Activated CD4-positive, alpha-beta memory T cell treated with anti-CD3 and anti-CD28 coated beads, Interleukin-2, amount 10 ng/mL, durations not matched to agents 7 days and 5 days (primary cell): ENCODE measurements around the gene ZNF532. TPM values are rescaled to one million over a fixed set of nuclear protein-coding genes. Genes with fewer than 3 reads are reported as not detected.

Experiments
- CTCF ChIA-PET: fragments of 350-600 bp; sonication (Branson Sonifier 250); formaldehyde crosslinking; loops from one replicate; lab custom pipeline; 2021; ENCODE audit warnings: antibody characterized with exemption, inconsistent platforms; lab: Charles Lee
- POLR2A ChIA-PET: fragments of 350-600 bp; sonication (Branson Sonifier 250); formaldehyde crosslinking; loops from one replicate; lab custom pipeline; 2021; ENCODE audit warnings: antibody characterized with exemption; lab: Charles Lee
- DNase-seq: peaks from one replicate; pipeline ENCODE4 v3.0.0-alpha.2; 2020
- H3K27ac Mint-ChIP-seq: one replicate; pipeline ENCODE4 v1.8.0; 2021; ENCODE audit warnings: mild to moderate bottlenecking, mixed read lengths
- H3K27me3 Mint-ChIP-seq: one replicate; pipeline ENCODE4 v1.8.0; 2021; ENCODE audit warnings: mixed read lengths
- H3K36me3 Mint-ChIP-seq: one replicate; pipeline ENCODE4 v1.8.0; 2021; ENCODE audit warnings: low read depth, mixed read lengths
- H3K4me1 Mint-ChIP-seq: one replicate; pipeline ENCODE4 v1.8.0; 2021; ENCODE audit warnings: mixed read lengths
- H3K4me3 Mint-ChIP-seq: one replicate; pipeline ENCODE4 v1.8.0; 2021; ENCODE audit warnings: mild to moderate bottlenecking, mixed read lengths
- H3K9me3 Mint-ChIP-seq: one replicate; pipeline ENCODE4 v1.8.0; 2021; ENCODE audit warnings: mixed read lengths
- total RNA-seq, 2 experiments: library from RNA; stranded (reverse); gene quantifications; one replicate each; pipeline ENCODE4 v1.2.3, GENCODE V29; 2021

ZNF532 gene
- total RNA-seq, 2 experiments from 2014 or later: 3.4 to 4.2 TPM

- no peaks in the 10 kb centered on the region for H3K36me3 Mint-ChIP-seq
- H3K4me3 Mint-ChIP-seq: no peak overlapping the region
- H3K27ac Mint-ChIP-seq: no peak overlapping the region
- ChIA-PET POLR2A (no interaction called here), CTCF (interaction anchor here (0.5 kb wide), 1 partner anchor 897 kb away, joined by 3 read pairs; no protein-coding TSS in a partner anchor)
- peaks cover 3% of the 10 kb centered on the region for H3K27me3 Mint-ChIP-seq
- no peak for DNase-seq
- peaks cover 1% of the 10 kb centered on the region for H3K4me1 Mint-ChIP-seq
- no peaks in the 10 kb centered on the region for H3K9me3 Mint-ChIP-seq
Measured at GRCh38 chr18:58977801-58978200, 113.1 kb downstream of the ZNF532 start.

DNA sequence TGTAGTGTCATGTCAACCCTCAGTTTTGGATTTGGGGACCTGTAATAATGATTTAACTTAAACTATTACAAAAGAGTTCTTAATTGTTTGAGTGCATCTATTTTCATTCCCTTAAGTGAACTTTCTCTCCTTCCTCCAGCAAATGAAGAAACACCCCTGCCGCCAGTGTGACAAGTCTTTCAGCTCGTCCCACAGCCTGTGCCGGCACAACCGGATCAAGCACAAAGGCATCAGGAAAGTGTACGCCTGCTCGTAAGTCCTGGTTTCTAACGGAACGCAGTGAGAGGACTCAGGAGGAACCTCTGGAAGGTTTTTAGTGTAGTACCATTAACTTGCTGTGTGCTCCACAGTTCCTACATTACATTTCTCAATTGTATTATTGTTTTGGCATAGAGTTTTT lies 114.2 kb downstream of the ZNF532 start:
- Mint-ChIP-seq H3K4me1 (peaks cover 1% of the 10 kb centered on the region), H3K27ac (no peak overlapping the region), H3K4me3 (no peak overlapping the region), H3K9me3 (no peaks in the 10 kb centered on the region), H3K27me3 (peaks cover 3% of the 10 kb centered on the region), H3K36me3 (no peaks in the 10 kb centered on the region)
- ChIA-PET POLR2A (no interaction called here), CTCF (no interaction called here)
- no peak for DNase-seq

- no peaks in the 10 kb centered on the region for H3K9me3 Mint-ChIP-seq
- no peaks in the 10 kb centered on the region for H3K36me3 Mint-ChIP-seq
- no peak for DNase-seq
- ChIA-PET POLR2A (no interaction called here), CTCF (no interaction called here)
- peaks cover 1% of the 10 kb centered on the region for H3K4me1 Mint-ChIP-seq
- no peak overlapping the region for H3K4me3 Mint-ChIP-seq
- H3K27me3 Mint-ChIP-seq: peaks cover 3% of the 10 kb centered on the region
- H3K27ac Mint-ChIP-seq: no peak overlapping the region
Measured at GRCh38 chr18:58979615-58980014, 114.9 kb downstream of the ZNF532 start.

DNA sequence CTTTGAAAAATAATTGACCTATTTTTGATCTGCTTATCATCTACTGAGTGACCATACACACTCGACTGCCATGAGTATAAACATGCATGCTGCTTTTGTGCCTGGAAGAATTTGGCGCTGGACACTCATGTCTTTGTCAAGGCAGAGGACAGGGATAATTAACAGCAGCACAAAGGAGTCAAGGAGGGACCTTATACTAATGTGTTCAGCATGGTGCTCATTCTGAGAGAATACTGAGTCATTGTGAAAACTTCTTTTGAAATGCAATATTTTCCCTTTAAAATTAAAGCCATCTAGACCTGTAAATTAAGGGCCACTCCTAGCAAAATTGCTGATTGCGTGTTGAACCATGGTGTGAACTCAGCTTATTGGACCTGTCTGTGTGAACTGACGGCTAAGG lies 116.3 kb downstream of the ZNF532 start:
- Mint-ChIP-seq H3K4me1 (peaks cover 1% of the 10 kb centered on the region), H3K36me3 (no peaks in the 10 kb centered on the region), H3K27ac (no peak overlapping the region), H3K27me3 (no peaks in the 10 kb centered on the region), H3K9me3 (no peaks in the 10 kb centered on the region), H3K4me3 (no peak overlapping the region)
- POLR2A ChIA-PET: no interaction called here
- CTCF ChIA-PET: no interaction called here
- DNase-seq: no peak

GRCh38 chr18:58983260-58984155 lies 118.8 kb downstream of the ZNF532 start:
- ChIA-PET CTCF (no interaction called here), POLR2A (no interaction called here)
- no peaks in the 10 kb centered on the region for H3K9me3 Mint-ChIP-seq
- no peak overlapping the region for H3K4me3 Mint-ChIP-seq
- DNase-seq: no peak
- H3K27me3 Mint-ChIP-seq: no peaks in the 10 kb centered on the region
- H3K4me1 Mint-ChIP-seq: peaks cover 1% of the 10 kb centered on the region
- H3K36me3 Mint-ChIP-seq: no peaks in the 10 kb centered on the region
- no peak overlapping the region for H3K27ac Mint-ChIP-seq

DNA sequence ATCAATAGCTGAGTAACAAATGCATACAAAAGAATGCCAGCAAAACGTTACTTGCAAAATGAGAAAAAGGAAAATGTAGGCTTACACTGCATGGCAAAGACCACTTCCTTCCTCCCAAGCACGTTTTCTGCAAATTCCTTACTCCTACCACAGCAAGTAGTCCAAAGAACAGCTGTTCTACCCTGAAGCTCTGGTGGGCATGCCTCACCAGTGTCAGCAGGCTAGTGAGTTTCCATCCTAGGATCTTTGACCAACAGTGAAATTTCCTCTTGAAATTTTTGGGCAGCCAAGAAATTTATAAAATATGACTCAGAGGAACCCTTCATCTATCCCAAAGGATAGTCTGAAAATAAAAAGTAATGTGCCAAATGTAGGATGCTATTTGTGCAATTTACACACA lies 123.9 kb downstream of the ZNF532 start:
- Mint-ChIP-seq H3K36me3 (no peaks in the 10 kb centered on the region), H3K4me3 (no peak overlapping the region), H3K4me1 (peaks cover 13% of the 10 kb centered on the region), H3K9me3 (peaks cover 9% of the 10 kb centered on the region), H3K27ac (no peak overlapping the region), H3K27me3 (peaks cover 2% of the 10 kb centered on the region)
- ChIA-PET POLR2A (no interaction called here), CTCF (no interaction called here)
- no peak for DNase-seq

- ChIA-PET CTCF (no interaction called here), POLR2A (no interaction called here)
- no peak overlapping the region for H3K27ac Mint-ChIP-seq
- DNase-seq: no peak
- no peak overlapping the region for H3K4me3 Mint-ChIP-seq
- no peaks in the 10 kb centered on the region for H3K36me3 Mint-ChIP-seq
- H3K4me1 Mint-ChIP-seq: peaks cover 13% of the 10 kb centered on the region
- H3K27me3 Mint-ChIP-seq: peaks cover 2% of the 10 kb centered on the region
- peaks cover 9% of the 10 kb centered on the region for H3K9me3 Mint-ChIP-seq
Measured at GRCh38 chr18:58989184-58989759, 124.6 kb downstream of the ZNF532 start.

DNA sequence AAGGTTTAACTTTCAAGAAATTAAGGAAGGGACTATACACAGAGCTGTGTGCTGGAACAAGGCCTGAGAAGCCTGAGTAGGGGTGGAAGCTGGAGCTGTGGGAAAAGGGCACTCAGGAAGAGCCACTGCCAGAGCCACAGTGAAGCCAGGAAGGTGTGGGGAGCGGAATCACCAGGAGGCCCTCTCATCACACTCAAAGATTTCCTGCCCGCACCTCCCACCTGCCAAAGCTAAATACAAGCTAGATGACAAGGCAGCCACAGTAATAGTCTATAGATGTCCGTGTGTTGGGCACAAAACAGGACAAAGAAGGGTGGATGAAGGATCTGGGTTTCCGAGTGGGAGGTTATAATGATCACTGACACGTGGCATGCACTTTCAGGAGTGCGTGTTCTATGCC lies 126.0 kb downstream of the ZNF532 start:
- no peak overlapping the region for H3K27ac Mint-ChIP-seq
- no peaks in the 10 kb centered on the region for H3K36me3 Mint-ChIP-seq
- no peak for DNase-seq
- CTCF ChIA-PET: no interaction called here
- no peak overlapping the region for H3K4me3 Mint-ChIP-seq
- H3K27me3 Mint-ChIP-seq: peaks cover 2% of the 10 kb centered on the region
- H3K9me3 Mint-ChIP-seq: peaks cover 9% of the 10 kb centered on the region
- POLR2A ChIA-PET: no interaction called here
- H3K4me1 Mint-ChIP-seq: peaks cover 13% of the 10 kb centered on the region

GRCh38 chr18:58991167-58991798 lies 126.6 kb downstream of the ZNF532 start:
- H3K9me3 Mint-ChIP-seq: peaks cover 9% of the 10 kb centered on the region

DNA sequence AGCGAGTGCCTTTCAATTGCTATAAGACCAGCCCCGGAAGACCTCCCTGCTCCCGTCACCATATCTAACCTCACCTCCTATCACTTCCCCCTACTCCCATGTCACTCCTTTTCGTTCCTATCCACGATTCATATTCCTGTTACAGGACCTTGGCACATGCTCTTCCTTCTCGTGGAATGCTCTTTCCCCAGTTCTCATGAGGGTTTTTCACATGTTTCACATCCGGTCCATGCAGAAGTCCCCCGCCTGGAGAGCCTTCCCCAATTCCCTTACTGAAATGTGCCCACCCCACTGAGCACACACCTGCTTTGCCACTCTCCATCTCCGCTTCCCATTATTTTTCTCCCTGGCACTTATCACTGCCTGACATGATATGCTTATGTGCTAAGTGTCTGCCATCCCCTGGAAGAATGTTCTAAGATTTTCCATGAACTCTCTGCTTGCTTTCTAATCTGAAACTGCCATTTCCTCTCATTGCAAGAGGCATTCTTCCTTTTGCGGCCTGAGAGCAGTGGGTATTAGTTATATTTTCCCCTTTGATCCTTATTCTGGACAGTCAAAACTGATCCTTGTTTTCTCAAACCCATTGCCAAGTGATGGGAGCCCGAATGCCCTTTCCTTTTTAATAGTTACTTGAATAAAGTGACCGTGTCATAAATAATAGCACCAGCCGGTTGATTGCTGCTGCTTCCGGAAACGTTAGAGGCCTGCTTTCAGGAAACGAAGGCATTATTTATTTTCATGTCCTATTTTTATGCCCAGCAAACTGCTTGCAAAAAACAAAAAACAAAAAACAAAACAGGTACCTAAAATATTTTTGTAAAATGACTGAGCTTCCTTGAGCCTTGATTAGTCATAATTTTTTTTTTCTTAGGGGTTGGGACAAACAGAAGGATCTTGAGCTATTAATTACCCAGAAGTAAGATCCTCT lies 127.9 kb downstream of the ZNF532 start:
- H3K36me3 Mint-ChIP-seq: no peaks in the 10 kb centered on the region
- POLR2A ChIA-PET: no interaction called here
- H3K4me1 Mint-ChIP-seq: peaks cover 13% of the 10 kb centered on the region
- H3K27me3 Mint-ChIP-seq: peaks cover 3% of the 10 kb centered on the region
- no peak overlapping the region for H3K4me3 Mint-ChIP-seq
- no peak overlapping the region for H3K27ac Mint-ChIP-seq
- H3K9me3 Mint-ChIP-seq: peaks cover 9% of the 10 kb centered on the region
- CTCF ChIA-PET: no interaction called here
- DNase-seq: no peak

More at GRCh38 chr18:58991167-58991798, 126.6 kb downstream of the ZNF532 start:
- CTCF ChIA-PET: no interaction called here
- POLR2A ChIA-PET: no interaction called here
- Mint-ChIP-seq H3K36me3 (no peaks in the 10 kb centered on the region), H3K4me3 (no peak overlapping the region), H3K4me1 (peaks cover 13% of the 10 kb centered on the region), H3K27me3 (peaks cover 3% of the 10 kb centered on the region), H3K27ac (no peak overlapping the region)
- no peak for DNase-seq

DNA sequence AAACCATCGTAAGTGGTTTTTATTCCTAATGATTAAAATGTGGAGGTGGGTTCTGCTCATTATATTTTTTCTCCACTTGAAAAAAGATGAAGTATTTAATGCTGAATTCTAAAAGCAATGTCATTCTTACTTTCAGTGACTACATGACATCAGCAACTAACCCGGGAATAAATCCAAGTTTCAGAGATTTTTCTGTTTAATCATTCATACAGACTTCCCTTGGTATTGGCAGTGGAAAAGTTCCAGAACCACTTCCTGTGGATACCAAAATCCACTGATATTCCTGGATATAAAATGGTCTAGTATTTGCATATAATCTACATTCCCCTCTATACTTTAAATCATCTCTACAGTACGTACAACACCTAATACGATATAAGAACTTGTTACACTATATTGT lies 128.6 kb downstream of the ZNF532 start:
- H3K27ac Mint-ChIP-seq: no peak overlapping the region
- POLR2A ChIA-PET: no interaction called here
- H3K9me3 Mint-ChIP-seq: peaks cover 9% of the 10 kb centered on the region
- peaks cover 13% of the 10 kb centered on the region for H3K4me1 Mint-ChIP-seq
- no peak overlapping the region for H3K4me3 Mint-ChIP-seq
- no peak for DNase-seq
- CTCF ChIA-PET: no interaction called here
- peaks cover 3% of the 10 kb centered on the region for H3K27me3 Mint-ChIP-seq
- H3K36me3 Mint-ChIP-seq: no peaks in the 10 kb centered on the region

DNA sequence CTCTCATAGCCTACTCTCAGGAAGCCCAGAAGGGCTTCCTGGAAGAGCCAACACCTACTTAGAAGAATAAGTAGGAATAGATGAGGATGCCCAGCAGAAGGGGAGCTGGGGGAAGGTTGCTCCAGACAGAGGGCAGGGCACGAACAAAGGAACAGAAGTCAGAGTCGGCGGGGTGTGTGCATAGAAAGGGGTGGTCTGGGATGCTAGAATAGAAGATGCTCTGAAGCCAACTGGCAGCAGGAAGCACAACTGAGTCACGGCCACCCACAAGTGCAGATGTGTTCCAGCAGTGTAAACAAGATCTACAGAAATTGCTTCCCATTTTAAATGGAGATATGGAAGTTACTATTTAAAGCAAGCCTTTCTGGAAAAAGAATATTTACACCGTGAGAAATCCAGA lies 131.0 kb downstream of the ZNF532 start:
- Mint-ChIP-seq H3K4me3 (no peak overlapping the region), H3K27ac (no peak overlapping the region), H3K36me3 (no peaks in the 10 kb centered on the region), H3K9me3 (no peaks in the 10 kb centered on the region), H3K27me3 (peaks cover 1% of the 10 kb centered on the region), H3K4me1 (peaks cover 13% of the 10 kb centered on the region)
- no peak for DNase-seq
- POLR2A ChIA-PET: no interaction called here
- CTCF ChIA-PET: no interaction called here
